SK-N-SH (cell line): Measurements from ENCODE around the gene HS3ST5. TPM values are rescaled to one million over a fixed set of nuclear protein-coding genes. Genes with fewer than 3 reads are reported as not detected.

Experiments used
- CTCF ChIA-PET: fragments of 300-600, 350-600 bp; formaldehyde crosslinking; extraction: SDS; loops from one replicate; lab custom pipeline; 2021; lab: Yijun Ruan, JAX
- POLR2A ChIA-PET: fragments of 350-600 bp; sonication (Branson Sonifier 250); formaldehyde crosslinking; extraction: SDS; loops from one replicate; lab custom pipeline; 2020; ENCODE audit warnings: antibody characterized with exemption, inconsistent platforms; lab: Yijun Ruan, JAX
- DNase-seq: peaks from one replicate; pipeline ENCODE4 v3.0.0; 2012
- H2AFZ ChIP-seq: fragments of 200-600 bp; sonication (generic); 2 replicates; pipeline ENCODE4 v1.8.1; 2016; ENCODE audit warnings: antibody characterized with exemption, mild to moderate bottlenecking, low read depth
- H3F3A ChIP-seq: fragments of 200-600 bp; sonication (generic); replicated peaks from 2 replicates; pipeline ENCODE3; 2016; ENCODE audit warnings: antibody characterized with exemption, mild to moderate bottlenecking; ENCODE audit not compliant: insufficient read depth
- H3K27ac ChIP-seq, 2 experiments: fragments of 200-500 bp in 1 of 2; fragments of 200-600 bp in 1 of 2; sonication (Bioruptor generic) in 1 of 2; sonication (generic), shearing (Covaris generic) in 1 of 2; 2 replicates each; pipeline versions ENCODE4 v1.5.1 to v1.6.1; 2014 to 2016; ENCODE audit warnings: low read depth in 2 of 2, inconsistent platforms in 1 of 2, low read length in 1 of 2, mild to moderate bottlenecking in 1 of 2, mixed read lengths in 1 of 2
- H3K27me3 ChIP-seq: fragments of 200-600 bp; sonication (generic), shearing (Covaris generic); 2 replicates; pipeline ENCODE4 v1.6.1; 2016; ENCODE audit warnings: mixed run types; ENCODE audit not compliant: insufficient read depth
- H3K36me3 ChIP-seq, 2 experiments: fragments of 200-500 bp in 1 of 2; fragments of 200-600 bp in 1 of 2; sonication (Bioruptor generic) in 1 of 2; sonication (generic) in 1 of 2; replicated peaks in 1 of 2; 2 replicates each; pipeline versions ENCODE3 to v1.5.1; 2014 to 2016; ENCODE audit warnings: low read length in 1 of 2, mild to moderate bottlenecking in 1 of 2; ENCODE audit not compliant: insufficient read depth in 2 of 2, control insufficient read depth in 1 of 2
- H3K4me1 ChIP-seq, 2 experiments: fragments of 200-500 bp in 1 of 2; fragments of 200-600 bp in 1 of 2; sonication (Bioruptor generic) in 1 of 2; sonication (generic), shearing (Covaris generic) in 1 of 2; 2 replicates each; pipeline versions ENCODE4 v1.5.1 to v1.6.1; 2014 to 2016; ENCODE audit warnings: low read depth in 1 of 2, low read length in 1 of 2, mixed run types in 1 of 2; ENCODE audit not compliant: insufficient read depth in 2 of 2, control insufficient read depth in 1 of 2
- H3K4me2 ChIP-seq: fragments of 200-600 bp; sonication (generic), shearing (Covaris generic); 2 replicates; pipeline ENCODE4 v1.6.1; 2017; ENCODE audit warnings: mixed run types
- H3K4me3 ChIP-seq, 2 experiments: fragments of 200-500 bp in 1 of 2; fragments of 200-600 bp in 1 of 2; sonication (Bioruptor generic) in 1 of 2; sonication (generic), shearing (Covaris generic) in 1 of 2; 2 replicates each; pipeline versions ENCODE4 v1.5.1 to v1.8.1; 2014 to 2016; ENCODE audit warnings: low read depth in 2 of 2, inconsistent platforms in 1 of 2, low read length in 1 of 2, mild to moderate bottlenecking in 1 of 2, mixed read lengths in 1 of 2, moderate library complexity in 1 of 2
- H3K79me2 ChIP-seq: fragments of 200-600 bp; sonication (generic); 2 replicates; pipeline ENCODE4 v1.8.1; 2017; ENCODE audit warnings: mild to moderate bottlenecking; ENCODE audit not compliant: insufficient read depth
- H3K9ac ChIP-seq: fragments of 200-600 bp; sonication (generic); 2 replicates; pipeline ENCODE4 v1.6.1; 2017; ENCODE audit warnings: mixed run types
- H3K9me2 ChIP-seq: fragments of 200-600 bp; sonication (generic); 2 replicates; pipeline ENCODE4 v1.6.1; 2017; ENCODE audit warnings: mixed run types
- H3K9me3 ChIP-seq: fragments of 200-600 bp; sonication (generic); 2 replicates; pipeline ENCODE4 v1.6.1; 2017; ENCODE audit warnings: mixed run types, mild to moderate bottlenecking, moderate library complexity
- H4K20me1 ChIP-seq: fragments of 200-600 bp; sonication (generic); 2 replicates; pipeline ENCODE4 v1.6.1; 2017; ENCODE audit warnings: mild to moderate bottlenecking, mixed run types; ENCODE audit not compliant: insufficient read depth
- EP300 ChIP-seq, 2 experiments: IDR thresholded peaks; 2 replicates each; pipeline versions ENCODE4 v1.4.0 to v1.6.1; 2012; ENCODE audit warnings: borderline replicate concordance in 1 of 2, low read depth in 1 of 2, low read length in 1 of 2
- FOXJ3 ChIP-seq: sonication (generic); formaldehyde crosslinking; IDR thresholded peaks from 2 replicates; pipeline ENCODE4 v1.5.1; 2020; ENCODE audit warnings: mild to moderate bottlenecking, missing genetic modification reagents
- GABPA ChIP-seq: IDR thresholded peaks from 2 replicates; pipeline ENCODE4 v1.4.0; 2012; ENCODE audit warnings: low read depth, mild to moderate bottlenecking
- GATA2 ChIP-seq: sonication (generic); formaldehyde crosslinking; IDR thresholded peaks from 2 replicates; pipeline ENCODE4 v1.5.0; 2020; ENCODE audit warnings: mild to moderate bottlenecking, missing genetic modification reagents
- IRF3 ChIP-seq: fragments of 150-350 bp; IDR thresholded peaks from 2 replicates; pipeline ENCODE4 v1.6.1; 2016; ENCODE audit warnings: mild to moderate bottlenecking, low read depth, low read length
- MEF2A ChIP-seq: IDR thresholded peaks from 2 replicates; pipeline ENCODE4 v1.4.0; 2012; ENCODE audit warnings: low read depth, borderline replicate concordance
- MXI1 ChIP-seq: IDR thresholded peaks from 2 replicates; pipeline ENCODE4 v1.6.1; 2012; ENCODE audit warnings: mild to moderate bottlenecking, low read depth, low read length, improper control_type of control experiment
- RAD21 ChIP-seq: IDR thresholded peaks from 2 replicates; pipeline ENCODE4 v1.6.1; 2012; ENCODE audit warnings: mild to moderate bottlenecking, low read length
- REST ChIP-seq: IDR thresholded peaks from 2 replicates; pipeline ENCODE4 v1.6.1; 2012; ENCODE audit warnings: mild to moderate bottlenecking, low read depth, low read length, moderate library complexity
- RXRA ChIP-seq: IDR thresholded peaks from 2 replicates; pipeline ENCODE4 v1.4.0; 2012; ENCODE audit warnings: low read depth, mild to moderate bottlenecking, borderline replicate concordance
- SMC3 ChIP-seq: IDR thresholded peaks from 2 replicates; pipeline ENCODE4 v1.6.1; 2012; ENCODE audit warnings: low read depth, low read length, improper control_type of control experiment
- TEAD4 ChIP-seq: IDR thresholded peaks from 2 replicates; pipeline ENCODE4 v1.4.0; 2012; ENCODE audit warnings: mild to moderate bottlenecking, borderline replicate concordance; ENCODE audit not compliant: insufficient read depth
- USF1 ChIP-seq: IDR thresholded peaks from 2 replicates; pipeline ENCODE4 v1.4.0; 2012; ENCODE audit warnings: low read depth, borderline replicate concordance
- USF2 ChIP-seq: fragments of 150-350 bp; IDR thresholded peaks from 2 replicates; pipeline ENCODE4 v1.6.1; 2017; ENCODE audit warnings: antibody characterized with exemption, low read length, low read depth, borderline replicate concordance
- YY1 ChIP-seq: IDR thresholded peaks from 2 replicates; pipeline ENCODE4 v1.4.0; 2012; ENCODE audit warnings: low read depth, mild to moderate bottlenecking
- ZBTB33 ChIP-seq: IDR thresholded peaks from 2 replicates; pipeline ENCODE4 v1.4.0; 2012; ENCODE audit warnings: low read depth, borderline replicate concordance
- WGBS: methylation state at CpG from one replicate; pipeline ENCODE4 v1.1.6; 2017; ENCODE audit warnings: low lambda C conversion rate; 5-methylcytosine and 5-hydroxymethylcytosine counted together
- polyA plus RNA-seq, 3 experiments: library from polyadenylated mRNA; depleted of rRNA; stranded (reverse); fragments of >200 nt; gene quantifications; 2 replicates each; pipeline ENCODE4 v1.2.3, GENCODE V29; 2012

Gene HS3ST5
- polyA plus RNA-seq, 1 of the 3 experiments (the other 2 are of a cell fraction) = 0.02 TPM

GRCh38 chr6:114083251-114083650 lies 259.6 kb downstream of the HS3ST5 start:
- no peak for TF ChIP-seq USF1
- no peak for TF ChIP-seq YY1
- TF ChIP-seq GABPA = no peak
- TF ChIP-seq USF2 = no peak
- no peak for TF ChIP-seq TEAD4
- Histone ChIP-seq H3K9me2 (no peaks in the 10 kb centered on the region), H3K27ac (no peak overlapping the region), H3K4me2 (no peak overlapping the region), H3K9ac (no peak overlapping the region), H4K20me1 (no peaks in the 10 kb centered on the region), H3K4me3 (no peak overlapping the region), H3K79me2 (no peaks in the 10 kb centered on the region), H3K9me3 (no peaks in the 10 kb centered on the region), H2AFZ (no peak overlapping the region), H3K36me3 (no peaks in the 10 kb centered on the region), H3K27me3 (no peaks in the 10 kb centered on the region), H3K4me1 (no peaks in the 10 kb centered on the region), H3F3A (no peaks in the 10 kb centered on the region)
- no peak for DNase-seq
- CTCF ChIA-PET = no interaction called here
- 60% methylated on average over 3 of the region's 3 CpGs for WGBS
- POLR2A ChIA-PET = no interaction called here

GRCh38 chr6:114081730-114082129 lies 261.1 kb downstream of the HS3ST5 start:
- WGBS = 37% methylated on average over 3 of the region's 3 CpGs
- H3K9me3 ChIP-seq = no peaks in the 10 kb centered on the region
- H3K4me3 ChIP-seq = no peak overlapping the region
- H3F3A ChIP-seq = no peaks in the 10 kb centered on the region
- no peaks in the 10 kb centered on the region for H3K79me2 ChIP-seq
- H3K4me1 ChIP-seq = no peaks in the 10 kb centered on the region
- H3K27me3 ChIP-seq = no peaks in the 10 kb centered on the region
- CTCF ChIA-PET = interaction anchor here (1.0 to 1.3 kb wide), 2 partner anchors 16 to 88 kb away, joined by 3 read pairs; no protein-coding TSS in a partner anchor
- POLR2A ChIA-PET = no interaction called here
- no peak overlapping the region for H3K27ac ChIP-seq
- DNase-seq = no peak
- H4K20me1 ChIP-seq = no peaks in the 10 kb centered on the region
- H3K36me3 ChIP-seq = no peaks in the 10 kb centered on the region
- H3K4me2 ChIP-seq = no peak overlapping the region
- TF ChIP-seq TEAD4 (no peak), RAD21 (no peak), SMC3 (no peak), FOXJ3 (CRISPR knock-in tag) (no peak), USF1 (no peak), RXRA (no peak), GATA2 (no peak), ZBTB33 (no peak), REST (no peak), IRF3 (no peak), MXI1 (no peak), EP300 (IDR thresholded peaks at IDR 0.05; ENCODE audit: borderline replicate concordance in 1 of 2, low read depth in 1 of 2, low read length in 1 of 2) (no peak), MEF2A (no peak), GABPA (no peak)
- H3K9me2 ChIP-seq = no peaks in the 10 kb centered on the region
- no peak overlapping the region for H2AFZ ChIP-seq
- no peak overlapping the region for H3K9ac ChIP-seq
